Measurements from ENCODE around the gene GPX3. TPM values are rescaled to one million over a fixed set of nuclear protein-coding genes. Genes with fewer than 3 reads are reported as not detected.

GPX3 gene
- total and polyA plus RNA-seq, 2 of the 13 experiments (the other 11 are each of a cell fraction or from before 2014, with no cell fraction given) = 33.8 to 1,892 TPM

- Histone ChIP-seq H3K4me2 (ENCODE audit: low read depth, low read length) (peak overlapping the region; percentile 33; the same call in 1 of the 2 replicates), H4K20me1 (ENCODE audit: insufficient read depth, low read length) (peaks cover 46% of the 10 kb centered on the region), H3K79me2 (ENCODE audit: insufficient read depth, low read length) (peaks cover 33% of the 10 kb centered on the region), H3K27ac (ENCODE audit: extremely low read length, insufficient read depth, low read length) (no peak overlapping the region), H3K9me3 (ENCODE audit: low read length) (no peaks in the 10 kb centered on the region), H3K9ac (ENCODE audit: insufficient read depth, low read depth, low read length) (no peak overlapping the region), H3K27me3 (ENCODE audit: control insufficient read depth in 1 of 2, insufficient read depth in 2 of 2, low read length in 2 of 2) (no peaks in the 10 kb centered on the region; a peak in 1 of 5 replicates), H2AFZ (ENCODE audit: low read length) (no peak overlapping the region), H3K4me1 (ENCODE audit: insufficient read depth, low read length) (peaks cover 48% of the 10 kb centered on the region), H3K36me3 (replicated peaks in 1 of 2; ENCODE audit: control insufficient read depth in 1 of 2, insufficient read depth in 2 of 2, low read length in 2 of 2) (peaks cover 30 to 61% of the 10 kb centered on the region in 2 experiments), H3K4me3 (replicated peaks in 1 of 3; ENCODE audit: insufficient read depth in 1 of 3, low read depth in 2 of 3, low read length in 3 of 3) (0 out of 6 replicates have a peak overlapping the region, but pooled peaks of 1 of the 3 experiments have one; percentile 15)
- 98% methylated on average over 6 of the region's 7 CpGs for WGBS (ENCODE audit: low lambda C conversion rate)
- ATAC-seq (no peak), DNase-seq (ENCODE audit: low spot score) (no peak), FAIRE-seq (no peak)
- TF ChIP-seq POLR2AphosphoS5 (IDR thresholded peaks at IDR 0.05; ENCODE audit: low read depth, low read length) (peak; percentile 19; the same call in 1 of the 2 replicates), SATB2 (CRISPR knock-in tag; IDR thresholded peaks at IDR 0.05) (peak; percentile 94; the same call in 1 of the 2 replicates), ZSCAN21 (CRISPR knock-in tag; IDR thresholded peaks at IDR 0.05; ENCODE audit: borderline replicate concordance) (0 out of 2 replicates have a peak, but pooled peaks have one; percentile 38), KLF13 (CRISPR knock-in tag; IDR thresholded peaks at IDR 0.05) (no peak), NONO (IDR thresholded peaks at IDR 0.05) (no peak), NONO (CRISPR knock-in tag; conservative IDR thresholded peaks at IDR 0.05) (no peak), POLR2A (IDR thresholded peaks at IDR 0.05; ENCODE audit: insufficient read depth in 1 of 2, low read depth in 2 of 2, low read length in 2 of 2) (peak in 1 of 2 experiments; percentile 62; a peak in 2 of 4 replicates)
- ChIA-PET POLR2A (no interaction called here), CTCF (ENCODE audit: low intra/inter-chr PET ratio, low total read pairs) (no interaction called here)
- intact Hi-C loops (cut with micrococcal nuclease; ENCODE audit: unreplicated experiment) (no loop called here), in situ Hi-C loops (cut with HindIII; ENCODE audit: extremely low pct_ligation_motif_present, low pct_unique_long_range_greater_than_20kb) (no loop called here)
- no TSS peak for BruUV-seq (replicated peaks)
Measured at GRCh38 chr5:151024440-151025249, 4.3 kb downstream of the GPX3 start.

- Histone ChIP-seq H3K4me2 (ENCODE audit: low read depth, low read length) (no peak overlapping the region), H3K4me1 (ENCODE audit: insufficient read depth, low read length) (peaks cover 43% of the 10 kb centered on the region), H3K9me3 (ENCODE audit: low read length) (no peaks in the 10 kb centered on the region), H4K20me1 (ENCODE audit: insufficient read depth, low read length) (peaks cover 46% of the 10 kb centered on the region), H3K9ac (ENCODE audit: insufficient read depth, low read depth, low read length) (no peak overlapping the region), H3K27me3 (ENCODE audit: control insufficient read depth in 1 of 2, insufficient read depth in 2 of 2, low read length in 2 of 2) (no peaks in the 10 kb centered on the region; a peak in 1 of 5 replicates), H3K27ac (ENCODE audit: extremely low read length, insufficient read depth, low read length) (no peak overlapping the region), H2AFZ (ENCODE audit: low read length) (no peak overlapping the region), H3K4me3 (replicated peaks in 1 of 3; ENCODE audit: insufficient read depth in 1 of 3, low read depth in 2 of 3, low read length in 3 of 3) (no peak overlapping the region), H3K36me3 (replicated peaks in 1 of 2; ENCODE audit: control insufficient read depth in 1 of 2, insufficient read depth in 2 of 2, low read length in 2 of 2) (peaks cover 33 to 64% of the 10 kb centered on the region in 2 experiments), H3K79me2 (ENCODE audit: insufficient read depth, low read length) (peaks cover 33% of the 10 kb centered on the region)
- POLR2A ChIA-PET = no interaction called here
- in situ Hi-C loops (cut with HindIII; ENCODE audit: extremely low pct_ligation_motif_present, low pct_unique_long_range_greater_than_20kb) (no loop called here), intact Hi-C loops (cut with micrococcal nuclease; ENCODE audit: unreplicated experiment) (no loop called here)
- CTCF ChIA-PET (ENCODE audit: low intra/inter-chr PET ratio, low total read pairs) = no interaction called here
- no peak for DNase-seq (ENCODE audit: low spot score)
- no peak for FAIRE-seq
- TF ChIP-seq JARID2 (CRISPR knock-in tag; IDR thresholded peaks at IDR 0.05; ENCODE audit: insufficient replicate concordance) (no peak), POLR2A (IDR thresholded peaks at IDR 0.05; ENCODE audit: insufficient read depth in 1 of 2, low read depth in 2 of 2, low read length in 2 of 2) (peak in 1 of 2 experiments; percentile 39; a peak in 1 of 4 replicates)
- ATAC-seq = no peak
- 95% methylated on average over 6 of the region's 7 CpGs for WGBS (ENCODE audit: low lambda C conversion rate)
- BruUV-seq (replicated peaks) = no TSS peak
Measured at GRCh38 chr5:151025250-151025606, 4.8 kb downstream of the GPX3 start.
